GM23338 (cell line): ENCODE data around the gene THSD8. TPM values are rescaled to one million over a fixed set of nuclear protein-coding genes. Genes with fewer than 3 reads are reported as not detected.

ENCODE experiments used
- ATAC-seq: fragments of 200-7000 bp; cut with Tn5 transposase; 3 replicates; pipeline ENCODE4 v1.9.1; 2020
- DNase-seq: peaks from one replicate; pipeline ENCODE4 v3.0.0-alpha.2; 2015; ENCODE audit warnings: low spot score
- H2AFZ ChIP-seq: fragments of 200-600 bp; sonication (generic); 2 replicates; pipeline ENCODE4 v1.8.0; 2016; ENCODE audit warnings: antibody characterized with exemption, mild to moderate bottlenecking, moderate library complexity
- H3F3A ChIP-seq: fragments of 200-600 bp; sonication (generic); replicated peaks from 2 replicates; pipeline ENCODE4 v1.8.0; 2017; ENCODE audit warnings: antibody characterized with exemption, mixed run types, low read depth
- H3K27ac ChIP-seq: fragments of 200-600 bp; sonication (generic); 2 replicates; pipeline ENCODE4 v1.6.1; 2016; ENCODE audit warnings: low read depth
- H3K27me3 ChIP-seq: fragments of 200-600 bp; sonication (generic); 2 replicates; pipeline ENCODE4 v1.8.0; 2016; ENCODE audit warnings: mild to moderate bottlenecking, mixed run types, moderate library complexity; ENCODE audit not compliant: insufficient read depth
- H3K36me3 ChIP-seq: fragments of 200-600 bp; sonication (generic); 2 replicates; pipeline ENCODE4 v1.8.0; 2016; ENCODE audit warnings: mild to moderate bottlenecking; ENCODE audit not compliant: insufficient read depth
- H3K4me1 ChIP-seq: fragments of 200-600 bp; sonication (generic); 2 replicates; pipeline ENCODE4 v1.8.0; 2016; ENCODE audit warnings: mild to moderate bottlenecking, moderate library complexity; ENCODE audit not compliant: insufficient read depth
- H3K4me2 ChIP-seq: fragments of 200-600 bp; sonication (generic); 2 replicates; pipeline ENCODE4 v1.7.1; 2017; ENCODE audit warnings: mixed run types
- H3K4me3 ChIP-seq: fragments of 200-600 bp; sonication (generic); 2 replicates; pipeline ENCODE4 v1.6.1; 2016; ENCODE audit warnings: mixed run types
- H3K79me2 ChIP-seq: fragments of 200-600 bp; sonication (generic); replicated peaks from 2 replicates; pipeline ENCODE4 v1.8.0; 2017; ENCODE audit warnings: mild to moderate bottlenecking; ENCODE audit not compliant: insufficient read depth
- H3K9me2 ChIP-seq: fragments of 200-600 bp; sonication (generic); 2 replicates; pipeline ENCODE4 v1.8.0; 2017; ENCODE audit not compliant: insufficient read depth
- H4K20me1 ChIP-seq: fragments of 200-600 bp; sonication (generic); replicated peaks from 2 replicates; pipeline ENCODE4 v1.8.0; 2017; ENCODE audit warnings: mild to moderate bottlenecking; ENCODE audit not compliant: insufficient read depth
- H3K27ac Mint-ChIP-seq: 2 replicates; pipeline ENCODE4 v1.8.0; 2020; ENCODE audit warnings: inconsistent platforms, mild to moderate bottlenecking, moderate library complexity, mixed read lengths
- H3K27me3 Mint-ChIP-seq: 3 replicates; pipeline ENCODE4 v1.8.0; 2022; ENCODE audit warnings: low read depth, mild to moderate bottlenecking, moderate library complexity, mixed read lengths, inconsistent platforms; ENCODE audit not compliant: insufficient read depth, poor library complexity
- H3K36me3 Mint-ChIP-seq: 3 replicates; pipeline ENCODE4 v1.8.0; 2021; ENCODE audit warnings: low read depth, mild to moderate bottlenecking, inconsistent platforms, moderate library complexity, mixed read lengths
- H3K4me1 Mint-ChIP-seq: 3 replicates; pipeline ENCODE4 v1.8.0; 2020; ENCODE audit warnings: mild to moderate bottlenecking, inconsistent platforms, mixed read lengths
- H3K4me3 Mint-ChIP-seq: 3 replicates; pipeline ENCODE4 v1.8.0; 2021; ENCODE audit warnings: moderate library complexity, mild to moderate bottlenecking, inconsistent platforms, mixed read lengths
- H3K9me3 Mint-ChIP-seq: 3 replicates; pipeline ENCODE4 v1.8.0; 2020; ENCODE audit warnings: moderate library complexity, mild to moderate bottlenecking, inconsistent platforms, mixed read lengths
- CREB1 ChIP-seq: fragments of 250-450 bp; sonication (Bioruptor Pico); IDR thresholded peaks from 2 replicates; pipeline ENCODE4 v1.5.0; 2020; ENCODE audit warnings: low read depth, mild to moderate bottlenecking, moderate library complexity
- POLR2AphosphoS5 ChIP-seq: IDR thresholded peaks from 2 replicates; pipeline ENCODE4 v1.6.1; 2016; ENCODE audit warnings: antibody characterized with exemption, low read depth
- STAT1 ChIP-seq: IDR thresholded peaks from one replicate; pipeline ENCODE4 v1.6.1; 2016; ENCODE audit warnings: antibody characterized with exemption; ENCODE audit not compliant: unreplicated experiment
- ZNF331 ChIP-seq: fragments of 250-450 bp; sonication (Bioruptor Pico); IDR thresholded peaks from 2 replicates; pipeline ENCODE4 v1.5.0; 2020; ENCODE audit warnings: low read depth, mild to moderate bottlenecking, moderate library complexity
- polyA plus RNA-seq: library from polyadenylated mRNA; unstranded; fragments of >200 nt; fragmentation: Nextera tagmentation; extraction: Ambion mirVana; gene quantifications from 2 replicates; pipeline ENCODE4 v1.2.1, GENCODE V29; 2016
- total RNA-seq: library from RNA; depleted of rRNA; stranded (reverse); fragments of >200 nt; shearing (Covaris generic); gene quantifications from 2 replicates; pipeline ENCODE4 v1.2.3, GENCODE V29; 2014
- TF ChIP-seq, protein P1 (sequence below): IDR thresholded peaks from one replicate; pipeline ENCODE4 v1.6.1; 2018; ENCODE audit warnings: antibody characterized with exemption; ENCODE audit not compliant: unreplicated experiment

Gene THSD8
- total and polyA plus RNA-seq, 2 experiments from 2014 or later, result 0.38 to 38.5 TPM

DNA sequence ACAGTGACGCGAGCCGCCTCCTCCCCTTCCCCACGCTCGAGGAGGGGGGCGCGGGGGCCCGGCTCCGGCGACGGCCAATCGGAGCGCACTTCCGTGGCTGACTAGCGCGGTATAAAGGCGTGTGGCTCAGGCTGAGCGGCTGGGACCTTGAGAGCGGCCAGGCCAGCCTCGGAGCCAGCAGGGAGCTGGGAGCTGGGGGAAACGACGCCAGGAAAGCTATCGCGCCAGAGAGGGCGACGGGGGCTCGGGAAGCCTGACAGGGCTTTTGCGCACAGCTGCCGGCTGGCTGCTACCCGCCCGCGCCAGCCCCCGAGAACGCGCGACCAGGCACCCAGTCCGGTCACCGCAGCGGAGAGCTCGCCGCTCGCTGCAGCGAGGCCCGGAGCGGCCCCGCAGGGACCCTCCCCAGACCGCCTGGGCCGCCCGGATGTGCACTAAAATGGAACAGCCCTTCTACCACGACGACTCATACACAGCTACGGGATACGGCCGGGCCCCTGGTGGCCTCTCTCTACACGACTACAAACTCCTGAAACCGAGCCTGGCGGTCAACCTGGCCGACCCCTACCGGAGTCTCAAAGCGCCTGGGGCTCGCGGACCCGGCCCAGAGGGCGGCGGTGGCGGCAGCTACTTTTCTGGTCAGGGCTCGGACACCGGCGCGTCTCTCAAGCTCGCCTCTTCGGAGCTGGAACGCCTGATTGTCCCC is 10.4 kb upstream of the THSD8 start, which contains the start of gene JUNB:
TSS of gene JUNB (plus strand) at position 142 of the 706 bp plus-strand sequence. CDS start at position 428, 286 bp downstream.
- DNase-seq (peak; percentile 87), ATAC-seq (peak; percentile 20)
- no peaks in the 10 kb centered on the region for H4K20me1 ChIP-seq
- Mint-ChIP-seq H3K9me3 (peaks cover 3% of the 10 kb centered on the region; the same call in 2 of the 3 replicates), H3K36me3 (peaks cover 4% of the 10 kb centered on the region; the same call in 2 of the 3 replicates), H3K27me3 (peaks cover 46% of the 10 kb centered on the region), H3K4me1 (peaks cover 36% of the 10 kb centered on the region), H3K27ac (no peak within 1 kb of the TSS), H3K4me3 (peak within 1 kb of the TSS; percentile 85)
- peak within 1 kb of the TSS; percentile 87 for H3K27ac ChIP-seq
- H3F3A ChIP-seq, result peaks cover 29% of the 10 kb centered on the region; the same call in 1 of the 2 replicates
- H3K4me3 ChIP-seq, result peak within 1 kb of the TSS; percentile 83
- peak; percentile 97 for TF ChIP-seq POLR2AphosphoS5
- no peak for TF ChIP-seq STAT1
- no peaks in the 10 kb centered on the region for H3K9me2 ChIP-seq
- peak within 1 kb of the TSS; percentile 78 for H2AFZ ChIP-seq
- no peaks in the 10 kb centered on the region for H3K79me2 ChIP-seq
- peaks cover 42% of the 10 kb centered on the region for H3K4me1 ChIP-seq
- peaks cover 27% of the 10 kb centered on the region for H3K27me3 ChIP-seq
- H3K36me3 ChIP-seq, result no peaks in the 10 kb centered on the region
- peak within 1 kb of the TSS; percentile 96 for H3K4me2 ChIP-seq

DNA sequence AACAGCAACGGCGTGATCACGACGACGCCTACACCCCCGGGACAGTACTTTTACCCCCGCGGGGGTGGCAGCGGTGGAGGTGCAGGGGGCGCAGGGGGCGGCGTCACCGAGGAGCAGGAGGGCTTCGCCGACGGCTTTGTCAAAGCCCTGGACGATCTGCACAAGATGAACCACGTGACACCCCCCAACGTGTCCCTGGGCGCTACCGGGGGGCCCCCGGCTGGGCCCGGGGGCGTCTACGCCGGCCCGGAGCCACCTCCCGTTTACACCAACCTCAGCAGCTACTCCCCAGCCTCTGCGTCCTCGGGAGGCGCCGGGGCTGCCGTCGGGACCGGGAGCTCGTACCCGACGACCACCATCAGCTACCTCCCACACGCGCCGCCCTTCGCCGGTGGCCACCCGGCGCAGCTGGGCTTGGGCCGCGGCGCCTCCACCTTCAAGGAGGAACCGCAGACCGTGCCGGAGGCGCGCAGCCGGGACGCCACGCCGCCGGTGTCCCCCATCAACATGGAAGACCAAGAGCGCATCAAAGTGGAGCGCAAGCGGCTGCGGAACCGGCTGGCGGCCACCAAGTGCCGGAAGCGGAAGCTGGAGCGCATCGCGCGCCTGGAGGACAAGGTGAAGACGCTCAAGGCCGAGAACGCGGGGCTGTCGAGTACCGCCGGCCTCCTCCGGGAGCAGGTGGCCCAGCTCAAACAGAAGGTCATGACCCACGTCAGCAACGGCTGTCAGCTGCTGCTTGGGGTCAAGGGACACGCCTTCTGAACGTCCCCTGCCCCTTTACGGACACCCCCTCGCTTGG is 9.6 kb upstream of the THSD8 start:
- no peaks in the 10 kb centered on the region for H3K9me2 ChIP-seq
- H3K27ac ChIP-seq, result peak overlapping the region; percentile 90; the same call in 1 of the 2 replicates
- H3K79me2 ChIP-seq, result no peaks in the 10 kb centered on the region
- peak overlapping the region; percentile 96 for H3K4me2 ChIP-seq
- Mint-ChIP-seq H3K36me3 (peaks cover 12% of the 10 kb centered on the region), H3K27ac (no peak overlapping the region), H3K4me1 (peaks cover 38% of the 10 kb centered on the region), H3K27me3 (peaks cover 46% of the 10 kb centered on the region), H3K4me3 (peak overlapping the region; percentile 85), H3K9me3 (peaks cover 3% of the 10 kb centered on the region; the same call in 2 of the 3 replicates)
- peaks cover 34% of the 10 kb centered on the region for H3F3A ChIP-seq
- peak; percentile 7 for TF ChIP-seq CREB1 (CRISPR knock-in tag)
- no peak for TF ChIP-seq ZNF331 (CRISPR knock-in tag)
- TF ChIP-seq, protein P1, sequence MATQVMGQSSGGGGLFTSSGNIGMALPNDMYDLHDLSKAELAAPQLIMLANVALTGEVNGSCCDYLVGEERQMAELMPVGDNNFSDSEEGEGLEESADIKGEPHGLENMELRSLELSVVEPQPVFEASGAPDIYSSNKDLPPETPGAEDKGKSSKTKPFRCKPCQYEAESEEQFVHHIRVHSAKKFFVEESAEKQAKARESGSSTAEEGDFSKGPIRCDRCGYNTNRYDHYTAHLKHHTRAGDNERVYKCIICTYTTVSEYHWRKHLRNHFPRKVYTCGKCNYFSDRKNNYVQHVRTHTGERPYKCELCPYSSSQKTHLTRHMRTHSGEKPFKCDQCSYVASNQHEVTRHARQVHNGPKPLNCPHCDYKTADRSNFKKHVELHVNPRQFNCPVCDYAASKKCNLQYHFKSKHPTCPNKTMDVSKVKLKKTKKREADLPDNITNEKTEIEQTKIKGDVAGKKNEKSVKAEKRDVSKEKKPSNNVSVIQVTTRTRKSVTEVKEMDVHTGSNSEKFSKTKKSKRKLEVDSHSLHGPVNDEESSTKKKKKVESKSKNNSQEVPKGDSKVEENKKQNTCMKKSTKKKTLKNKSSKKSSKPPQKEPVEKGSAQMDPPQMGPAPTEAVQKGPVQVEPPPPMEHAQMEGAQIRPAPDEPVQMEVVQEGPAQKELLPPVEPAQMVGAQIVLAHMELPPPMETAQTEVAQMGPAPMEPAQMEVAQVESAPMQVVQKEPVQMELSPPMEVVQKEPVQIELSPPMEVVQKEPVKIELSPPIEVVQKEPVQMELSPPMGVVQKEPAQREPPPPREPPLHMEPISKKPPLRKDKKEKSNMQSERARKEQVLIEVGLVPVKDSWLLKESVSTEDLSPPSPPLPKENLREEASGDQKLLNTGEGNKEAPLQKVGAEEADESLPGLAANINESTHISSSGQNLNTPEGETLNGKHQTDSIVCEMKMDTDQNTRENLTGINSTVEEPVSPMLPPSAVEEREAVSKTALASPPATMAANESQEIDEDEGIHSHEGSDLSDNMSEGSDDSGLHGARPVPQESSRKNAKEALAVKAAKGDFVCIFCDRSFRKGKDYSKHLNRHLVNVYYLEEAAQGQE, result no peak
- no peak for TF ChIP-seq STAT1
- TF ChIP-seq POLR2AphosphoS5, result 0 out of 2 replicates have a peak, but pooled peaks have one; percentile 52
- ATAC-seq, result peak; percentile 1
- H3K4me3 ChIP-seq, result peak overlapping the region; percentile 83
- peak overlapping the region; percentile 47; the same call in 1 of the 2 replicates for H2AFZ ChIP-seq
- peak; percentile 94 for DNase-seq
- peaks cover 42% of the 10 kb centered on the region for H3K4me1 ChIP-seq
- peaks cover 27% of the 10 kb centered on the region for H3K27me3 ChIP-seq
- no peaks in the 10 kb centered on the region for H3K36me3 ChIP-seq
- H4K20me1 ChIP-seq, result no peaks in the 10 kb centered on the region
